ENCODE results near the gene SLIRP.

DNA sequence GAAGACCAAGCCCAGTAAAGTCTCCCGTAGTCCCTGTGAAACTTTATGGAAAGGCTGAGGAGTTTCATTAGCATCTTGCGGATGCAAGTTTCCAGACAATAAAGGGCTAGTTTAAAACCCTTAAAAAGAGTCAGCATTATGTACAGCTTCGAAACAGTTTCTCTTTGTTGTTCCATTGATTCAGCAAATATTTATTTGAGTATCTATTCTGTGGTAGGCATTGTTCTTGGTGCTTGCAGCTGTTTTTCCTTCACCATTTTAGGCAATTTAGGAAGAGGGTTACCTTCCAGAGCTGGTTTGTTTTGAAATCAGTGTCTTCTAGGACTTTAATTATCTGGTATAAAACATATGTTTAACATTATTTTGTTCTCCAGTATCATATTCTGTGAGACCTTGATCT, 1.5 kb downstream of the SLIRP start:
- no peak for TF ChIP-seq POLR2A (IDR thresholded peaks at IDR 0.05)
- TF ChIP-seq, protein P1, sequence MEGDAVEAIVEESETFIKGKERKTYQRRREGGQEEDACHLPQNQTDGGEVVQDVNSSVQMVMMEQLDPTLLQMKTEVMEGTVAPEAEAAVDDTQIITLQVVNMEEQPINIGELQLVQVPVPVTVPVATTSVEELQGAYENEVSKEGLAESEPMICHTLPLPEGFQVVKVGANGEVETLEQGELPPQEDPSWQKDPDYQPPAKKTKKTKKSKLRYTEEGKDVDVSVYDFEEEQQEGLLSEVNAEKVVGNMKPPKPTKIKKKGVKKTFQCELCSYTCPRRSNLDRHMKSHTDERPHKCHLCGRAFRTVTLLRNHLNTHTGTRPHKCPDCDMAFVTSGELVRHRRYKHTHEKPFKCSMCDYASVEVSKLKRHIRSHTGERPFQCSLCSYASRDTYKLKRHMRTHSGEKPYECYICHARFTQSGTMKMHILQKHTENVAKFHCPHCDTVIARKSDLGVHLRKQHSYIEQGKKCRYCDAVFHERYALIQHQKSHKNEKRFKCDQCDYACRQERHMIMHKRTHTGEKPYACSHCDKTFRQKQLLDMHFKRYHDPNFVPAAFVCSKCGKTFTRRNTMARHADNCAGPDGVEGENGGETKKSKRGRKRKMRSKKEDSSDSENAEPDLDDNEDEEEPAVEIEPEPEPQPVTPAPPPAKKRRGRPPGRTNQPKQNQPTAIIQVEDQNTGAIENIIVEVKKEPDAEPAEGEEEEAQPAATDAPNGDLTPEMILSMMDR (IDR thresholded peaks at IDR 0.05), result no peak
